Right lobe of liver (tissue), 6 donors: ENCODE results near the gene TERT. TPM values are rescaled to one million over a fixed set of nuclear protein-coding genes. Genes with fewer than 3 reads are reported as not detected.

Source experiments
- ATAC-seq, 4 donors: fragments of 200-7000 bp; cut with Tn5 transposase; one replicate each; pipeline ENCODE4 v1.9.1; 2020; ENCODE audit warnings: mild to moderate bottlenecking in 4 of 4, moderate library complexity in 4 of 4
- DNase-seq, 3 donors: peaks; one replicate each; pipeline ENCODE4 v3.0.0-alpha.2; 2020
- H3K27ac ChIP-seq, 3 donors: fragments of 200-600 bp; one replicate each; pipeline ENCODE4 v1.8.0; 2022
- H3K27me3 ChIP-seq, 2 donors: fragments of 200-600 bp; one replicate each; pipeline ENCODE4 v1.8.0; 2022
- H3K36me3 ChIP-seq, 4 donors: fragments of 200-600 bp; sonication (generic) in 1 of 4; one replicate each; pipeline versions ENCODE4 v1.5.1 to v1.8.0; 2017 to 2022; ENCODE audit warnings: control low read depth in 1 of 4
- H3K4me1 ChIP-seq, 4 donors: fragments of 200-600 bp; sonication (generic) in 1 of 4; one replicate each; pipeline versions ENCODE4 v1.5.1 to v1.8.0; 2017 to 2022; ENCODE audit warnings: control low read depth in 1 of 4
- H3K4me3 ChIP-seq, 3 donors: fragments of 200-600 bp; one replicate each; pipeline ENCODE4 v1.8.0; 2022
- H3K9me3 ChIP-seq, 4 donors: fragments of 200-600 bp; sonication (generic) in 1 of 4; one replicate each; pipeline versions ENCODE4 v1.5.1 to v1.8.0; 2017 to 2022; ENCODE audit warnings: control low read depth in 1 of 4
- CTCF ChIP-seq, 4 donors: fragments of 200-600 bp in 3 of 4; fragments of 450-650 bp in 1 of 4; IDR thresholded peaks; one replicate each; pipeline versions ENCODE4 v1.5.1 to v1.8.0; 2016 to 2022; ENCODE audit warnings: antibody characterized with exemption in 4 of 4, mild to moderate bottlenecking in 2 of 4
- POLR2A ChIP-seq: fragments of 450-650 bp; IDR thresholded peaks from one replicate; pipeline ENCODE4 v1.6.1; 2017; ENCODE audit warnings: antibody characterized with exemption, mild to moderate bottlenecking
- WGBS: methylation state at CpG from one replicate; pipeline ENCODE4 v1.1.6; 2018; ENCODE audit warnings: low coverage, low lambda C conversion rate; ENCODE audit not compliant: insufficient coverage; ENCODE audit errors: missing lambda C conversion rate; 5-methylcytosine and 5-hydroxymethylcytosine counted together
- intact Hi-C, 2 donors: fragments of 100-400 bp; cut with DNase I; formaldehyde crosslinking; loops; one replicate each; pipeline versions ENCODE4 v1.11.2 to v1.14.1; 2022
- total RNA-seq, 6 experiments: library from RNA; depleted of rRNA in 2 of 6; stranded (reverse); fragments of >200 nt in 2 of 6; fragmentation: NEBNext Ultra II Directional in 3 of 6; extraction: Animal tissue kit (Norgen Biotek cat#: 25700) in 3 of 6; gene quantifications; one replicate each; pipeline versions ENCODE4 v1.1.0 to v1.2.4, GENCODE V29; 2016 to 2023
- donor health status: DM: no; HTN: yes; CAD: no.
- donor health status: DM: no; HTN: no; CAD: no.
- donor health status: DM: no; HTN: no; CAD: no.
- donor health status: DM: no; HTN: yes; CAD: no.
- donor health status: DM: no; HTN: yes; CAD: no.

Gene TERT
- total RNA-seq, 6 experiments from 2014 or later, result not detected

GRCh38 chr5:1325191-1325741 lies 30.4 kb upstream of the TERT start:
- H3K4me1 ChIP-seq, result peaks cover 0 to 3% (median 0%) of the 10 kb centered on the region in 4 donors
- H3K9me3 ChIP-seq, result no peaks in the 10 kb centered on the region
- WGBS, result no CpG with 5 or more reads among the region's 17 CpGs
- no peak overlapping the region for H3K27ac ChIP-seq
- intact Hi-C loops, result no loop called here
- DNase-seq (no peak), ATAC-seq (peak in 2 of 4 donors; percentile 16 to 32)
- H3K36me3 ChIP-seq, result peaks cover 0 to 54% (median 33%) of the 10 kb centered on the region in 4 donors
- no peak overlapping the region for H3K4me3 ChIP-seq
- H3K27me3 ChIP-seq, result no peaks in the 10 kb centered on the region
- TF ChIP-seq CTCF (IDR thresholded peaks at IDR 0.05) (no peak), POLR2A (no peak)

GRCh38 chr5:1324719-1325190 lies 29.9 kb upstream of the TERT start:
- intact Hi-C loops, result no loop called here
- H3K4me3 ChIP-seq, result no peak overlapping the region
- H3K27ac ChIP-seq, result no peak overlapping the region
- TF ChIP-seq CTCF (IDR thresholded peaks at IDR 0.05), result no peak
- no peak for TF ChIP-seq POLR2A
- no peaks in the 10 kb centered on the region for H3K27me3 ChIP-seq
- peaks cover 0 to 55% (median 35%) of the 10 kb centered on the region in 4 donors for H3K36me3 ChIP-seq
- DNase-seq (no peak), ATAC-seq (peak; percentile 19 to 47 (median 22))
- 0% methylated on average over 1 of the region's 17 CpGs for WGBS
- no peaks in the 10 kb centered on the region for H3K4me1 ChIP-seq
- no peaks in the 10 kb centered on the region for H3K9me3 ChIP-seq

- TF ChIP-seq POLR2A (no peak), CTCF (IDR thresholded peaks at IDR 0.05) (no peak)
- H3K4me3 ChIP-seq, result no peak overlapping the region
- ATAC-seq (no peak), DNase-seq (no peak)
- no peak overlapping the region for H3K27ac ChIP-seq
- intact Hi-C loops, result no loop called here
- H3K27me3 ChIP-seq, result no peaks in the 10 kb centered on the region
- H3K4me1 ChIP-seq, result no peaks in the 10 kb centered on the region
- no CpG with 5 or more reads among the region's 15 CpGs for WGBS
- H3K36me3 ChIP-seq, result peaks cover 0 to 59% (median 39%) of the 10 kb centered on the region in 4 donors
- no peaks in the 10 kb centered on the region for H3K9me3 ChIP-seq
Measured at GRCh38 chr5:1324301-1324700, 29.4 kb upstream of the TERT start.

GRCh38 chr5:1323803-1324173 lies 28.9 kb upstream of the TERT start:
- H3K9me3 ChIP-seq, result no peaks in the 10 kb centered on the region
- no peak overlapping the region for H3K27ac ChIP-seq
- no peaks in the 10 kb centered on the region for H3K4me1 ChIP-seq
- peak in 1 of 4 donors; percentile 4 for ATAC-seq
- DNase-seq, result no peak
- intact Hi-C loops, result no loop called here
- TF ChIP-seq POLR2A (no peak), CTCF (IDR thresholded peaks at IDR 0.05) (no peak)
- H3K36me3 ChIP-seq, result peaks cover 0 to 62% (median 40%) of the 10 kb centered on the region in 4 donors
- no peak overlapping the region for H3K4me3 ChIP-seq
- H3K27me3 ChIP-seq, result no peaks in the 10 kb centered on the region
- 98% methylated on average over 8 of the region's 13 CpGs for WGBS
